Measurements from ENCODE around the gene BCAT1.

DNA sequence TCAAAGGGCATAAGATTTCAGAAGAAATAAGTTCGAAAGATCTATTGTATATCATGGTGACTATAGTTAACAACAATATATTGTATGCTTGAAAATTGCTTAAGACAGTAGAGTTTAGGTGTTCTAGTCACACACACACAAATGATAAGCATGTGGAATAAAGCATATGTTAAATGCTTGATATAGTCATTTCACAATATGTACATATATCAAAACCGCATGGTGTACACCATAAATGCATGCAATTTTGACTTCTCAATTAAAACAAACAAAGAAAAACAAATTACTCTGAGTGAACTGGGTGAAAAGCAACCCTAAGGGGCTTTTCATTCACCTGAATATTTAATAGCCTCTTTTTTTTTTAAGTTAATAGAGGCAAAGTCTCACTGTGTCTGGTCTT is 40.3 kb upstream of the BCAT1 start:
- TF ChIP-seq, protein P1, sequence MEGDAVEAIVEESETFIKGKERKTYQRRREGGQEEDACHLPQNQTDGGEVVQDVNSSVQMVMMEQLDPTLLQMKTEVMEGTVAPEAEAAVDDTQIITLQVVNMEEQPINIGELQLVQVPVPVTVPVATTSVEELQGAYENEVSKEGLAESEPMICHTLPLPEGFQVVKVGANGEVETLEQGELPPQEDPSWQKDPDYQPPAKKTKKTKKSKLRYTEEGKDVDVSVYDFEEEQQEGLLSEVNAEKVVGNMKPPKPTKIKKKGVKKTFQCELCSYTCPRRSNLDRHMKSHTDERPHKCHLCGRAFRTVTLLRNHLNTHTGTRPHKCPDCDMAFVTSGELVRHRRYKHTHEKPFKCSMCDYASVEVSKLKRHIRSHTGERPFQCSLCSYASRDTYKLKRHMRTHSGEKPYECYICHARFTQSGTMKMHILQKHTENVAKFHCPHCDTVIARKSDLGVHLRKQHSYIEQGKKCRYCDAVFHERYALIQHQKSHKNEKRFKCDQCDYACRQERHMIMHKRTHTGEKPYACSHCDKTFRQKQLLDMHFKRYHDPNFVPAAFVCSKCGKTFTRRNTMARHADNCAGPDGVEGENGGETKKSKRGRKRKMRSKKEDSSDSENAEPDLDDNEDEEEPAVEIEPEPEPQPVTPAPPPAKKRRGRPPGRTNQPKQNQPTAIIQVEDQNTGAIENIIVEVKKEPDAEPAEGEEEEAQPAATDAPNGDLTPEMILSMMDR (IDR thresholded peaks at IDR 0.05) = no peak
- no peak for TF ChIP-seq EZH2 (IDR thresholded peaks at IDR 0.05; ENCODE audit: borderline replicate concordance, insufficient read depth, low read depth, low read length, poor library complexity, severe bottlenecking)

Measured in B cell (primary cell).